COLO829 (cell line): ENCODE data around the gene C12orf56.
"Not testable (repeated sequence)": the region's sequence is repeated elsewhere in the genome, so short reads cannot be mapped to it uniquely, and the experiment has no call there.

Experiments
- DNase-seq: peaks from one replicate; pipeline ENCODE4 v3.0.0; 2012; ENCODE audit warnings: low spot score

The C12orf56 gene

DNA sequence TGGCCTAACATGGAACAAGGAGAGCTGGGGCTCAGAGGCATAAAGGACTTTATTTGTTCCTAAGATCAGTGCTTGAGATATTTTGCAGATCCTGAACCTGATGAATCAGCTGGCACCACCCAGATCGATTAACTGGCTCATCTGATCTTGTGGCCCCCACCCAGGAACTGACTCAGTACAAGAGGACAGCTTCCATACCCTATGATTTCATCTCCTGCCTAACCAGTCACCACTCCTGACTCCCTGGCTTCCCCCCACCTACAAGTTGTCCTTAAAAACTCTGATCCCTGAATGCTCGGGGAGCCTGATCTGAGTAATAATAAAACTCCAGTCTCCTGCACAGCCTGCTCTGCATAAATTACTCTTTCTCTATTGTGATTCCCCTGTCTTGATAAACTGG is 5.1 kb downstream of the C12orf56 start:
- no peak for DNase-seq

DNA sequence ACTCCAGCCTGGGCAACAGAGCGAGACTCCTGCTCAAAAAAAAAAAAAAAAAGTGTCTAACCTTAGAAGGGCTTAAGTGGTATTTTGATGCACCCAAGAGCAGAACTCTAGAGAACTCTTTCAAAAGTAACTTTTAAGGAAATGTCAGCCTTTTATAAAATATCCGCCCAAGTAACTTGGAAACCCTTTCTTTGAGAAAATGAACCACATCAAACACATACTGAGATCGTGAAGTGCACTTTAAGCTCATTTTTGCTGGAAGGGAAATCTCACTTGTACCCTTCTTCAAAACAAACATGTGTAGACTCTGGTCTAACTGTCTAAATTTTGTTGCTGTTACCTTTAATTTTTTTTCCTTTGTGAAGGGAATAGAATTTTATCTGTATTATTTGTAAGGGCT is 5.5 kb downstream of the C12orf56 start:
- DNase-seq = no peak

DNA sequence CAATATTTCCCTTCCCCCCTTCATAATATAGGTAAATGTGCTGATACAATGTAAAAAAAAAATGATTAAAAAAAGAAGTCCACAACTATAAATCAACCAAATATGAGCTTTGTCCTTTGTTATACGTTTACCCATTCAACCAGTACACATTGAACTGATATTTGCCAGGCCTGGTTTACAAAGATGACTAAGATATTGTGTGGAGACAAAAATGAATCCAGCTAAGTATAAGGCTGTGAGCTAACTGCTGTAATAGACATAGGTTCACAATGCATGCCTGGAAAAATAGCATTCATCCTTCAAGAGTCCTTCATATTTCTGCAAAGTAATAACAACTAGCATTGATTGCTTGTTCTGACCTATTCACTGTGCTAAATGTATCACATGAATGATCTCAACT is 6.9 kb downstream of the C12orf56 start:
- DNase-seq = no peak

DNA sequence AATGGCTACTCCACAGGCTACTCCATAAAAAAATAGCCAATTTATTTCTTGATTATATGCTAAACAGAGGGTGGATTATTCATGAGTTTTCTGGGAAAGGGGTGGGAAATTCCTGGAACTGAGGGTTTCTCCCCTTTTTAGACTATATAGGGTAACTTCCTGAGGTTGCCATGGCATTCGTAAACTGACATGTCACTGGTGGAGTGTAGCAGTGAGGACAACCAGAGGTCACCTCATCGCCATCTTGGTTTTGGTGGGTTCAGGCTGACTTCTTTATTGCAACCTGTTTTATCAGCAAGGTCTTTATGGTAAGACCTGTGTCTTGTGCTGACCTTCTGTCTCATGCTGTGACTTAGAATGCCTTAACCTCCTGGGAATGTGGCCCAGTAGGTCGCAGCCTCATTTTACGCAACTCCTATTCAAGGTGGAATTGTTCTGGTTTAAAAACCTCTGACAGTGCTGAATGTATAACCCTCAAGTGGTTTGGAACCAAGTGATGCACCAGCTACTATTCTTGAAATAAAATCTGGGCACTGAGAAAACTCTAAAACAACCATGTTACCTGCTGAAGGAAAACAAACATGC is 27.7 kb downstream of the C12orf56 start:
- DNase-seq = no peak

DNA sequence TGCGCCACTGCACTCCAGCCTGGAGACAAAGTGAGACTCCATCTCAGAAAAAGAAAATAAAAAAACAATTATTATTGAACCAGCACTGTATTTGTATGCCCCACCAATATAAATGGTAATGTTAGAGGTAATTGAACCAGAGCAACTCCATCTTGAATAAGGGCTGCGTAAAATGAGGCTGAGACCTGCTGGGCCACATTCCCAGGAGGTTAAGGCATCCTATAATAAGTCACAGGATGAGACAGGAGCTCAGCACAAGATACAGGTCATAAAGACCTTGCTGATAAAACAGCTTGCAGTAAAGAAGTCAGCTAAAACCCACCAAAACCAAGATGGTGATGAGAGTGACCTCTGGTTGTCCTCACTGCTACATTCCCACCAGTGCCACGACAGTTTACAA is 29.4 kb downstream of the C12orf56 start:
- not testable (repeated sequence) for DNase-seq

DNA sequence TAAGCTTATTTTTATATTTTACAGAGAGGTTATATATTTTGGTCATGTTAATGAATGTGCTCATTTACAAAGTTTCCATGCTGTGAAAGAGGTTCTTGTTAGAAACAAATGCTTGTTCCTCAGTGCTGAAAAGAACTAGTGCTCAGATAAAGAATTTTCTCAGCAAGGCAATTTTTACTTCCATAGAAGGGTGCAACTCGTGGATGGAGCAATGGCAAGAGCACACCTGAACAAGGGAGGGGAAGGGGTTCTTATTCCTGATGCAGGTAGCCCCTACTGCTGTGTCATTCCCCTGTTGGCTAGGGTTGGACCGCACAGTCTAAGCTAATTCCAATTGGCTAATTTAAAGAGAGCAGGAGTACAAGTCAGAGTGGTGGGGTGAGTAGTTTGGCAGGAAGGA is 34.3 kb downstream of the C12orf56 start:
- not testable (repeated sequence) for DNase-seq

DNA sequence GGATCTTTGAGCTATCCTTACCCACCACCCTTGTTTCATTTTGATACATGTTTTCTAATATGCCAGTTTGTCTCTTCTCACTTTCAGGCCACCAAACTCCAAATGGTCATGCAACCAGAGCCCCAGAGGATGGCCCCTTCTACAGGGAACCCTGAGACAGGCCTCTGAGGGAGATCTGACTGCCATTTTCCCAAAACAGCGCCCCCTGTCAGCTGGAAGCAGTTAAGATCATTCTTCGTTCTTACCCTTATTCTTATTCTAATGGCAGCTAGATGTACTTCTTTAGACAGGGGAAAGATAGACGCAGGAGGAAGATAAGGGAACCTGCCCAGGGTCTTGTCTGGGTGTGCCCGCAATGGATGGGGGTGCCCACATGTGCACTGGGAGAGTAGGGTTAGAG is 38.4 kb downstream of the C12orf56 start:
- no peak for DNase-seq

DNA sequence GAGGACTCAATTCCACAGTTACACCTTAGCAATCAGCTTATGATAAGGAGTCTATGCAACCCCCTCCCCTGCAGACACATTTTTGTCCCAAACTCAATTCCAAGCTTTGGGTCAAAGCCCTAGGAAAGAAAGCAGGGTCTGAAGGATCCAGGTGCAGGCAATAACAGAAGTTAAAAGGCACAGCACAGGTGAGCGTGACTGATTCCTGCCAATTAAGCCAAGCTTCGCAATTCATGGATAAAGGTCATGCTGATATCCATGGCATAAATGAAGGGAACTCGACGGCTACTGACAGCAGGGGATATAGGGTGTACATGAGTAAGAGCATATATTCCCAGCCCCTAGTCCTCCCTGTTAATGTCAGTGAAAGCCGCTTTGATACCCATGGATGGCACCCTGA is 39.3 kb downstream of the C12orf56 start:
- no peak for DNase-seq

DNA sequence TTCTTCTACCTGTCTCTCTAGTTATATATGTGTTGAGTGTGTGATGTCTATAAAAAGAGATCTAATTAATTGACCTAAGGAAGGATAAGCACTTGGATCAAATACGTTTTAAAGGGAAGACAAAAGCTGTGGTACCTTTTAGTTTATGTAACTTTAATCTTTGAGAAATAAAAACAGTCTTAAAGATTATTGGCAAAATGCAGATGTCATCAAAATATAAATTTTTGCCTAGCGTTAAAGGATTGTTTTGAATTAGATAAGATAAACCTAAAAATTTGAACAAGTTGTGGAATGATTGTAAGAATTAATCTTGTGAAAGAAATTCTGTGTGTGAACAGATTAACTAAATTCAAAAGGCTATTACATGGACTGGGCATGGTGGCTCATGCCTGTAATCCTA is 42.9 kb downstream of the C12orf56 start:
- no peak for DNase-seq

DNA sequence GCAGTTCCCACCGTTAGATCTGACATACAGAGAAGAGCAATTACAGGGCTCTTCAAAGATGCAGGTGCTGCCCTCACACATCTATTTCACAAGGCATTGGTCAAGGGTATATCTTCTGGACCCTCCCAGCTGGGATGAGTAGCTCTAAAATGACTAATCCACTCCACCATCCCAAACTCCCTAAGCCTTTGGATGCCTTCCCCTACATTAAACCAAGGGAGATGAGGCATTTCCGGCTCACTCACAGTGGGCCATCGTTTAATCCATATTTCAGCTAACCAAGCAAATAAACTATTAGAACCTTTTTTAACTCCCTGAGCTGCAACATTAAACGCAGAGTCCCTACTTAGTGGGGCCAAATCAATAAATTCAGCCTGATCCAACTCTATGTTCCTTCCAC is 45.9 kb downstream of the C12orf56 start:
- DNase-seq = not testable (repeated sequence)

DNA sequence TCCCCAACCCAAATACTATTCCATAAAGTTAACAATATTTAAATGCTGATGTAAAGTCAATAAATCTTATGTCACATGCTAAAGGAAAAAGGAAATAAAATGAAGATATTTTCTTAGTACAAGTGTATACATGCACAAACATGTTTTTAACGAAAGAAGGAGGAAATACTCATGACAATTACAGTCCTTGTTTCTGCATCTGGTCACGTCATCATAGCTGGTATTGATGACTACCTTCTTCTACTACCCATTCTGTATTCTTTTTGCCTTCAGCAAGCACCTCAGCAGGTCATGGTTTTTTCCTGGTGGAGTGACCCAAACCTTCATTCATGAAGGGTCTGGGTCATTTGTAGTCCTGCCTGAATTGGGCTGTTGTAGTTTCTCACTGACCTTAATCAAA is 50.0 kb downstream of the C12orf56 start:
- not testable (repeated sequence) for DNase-seq

DNA sequence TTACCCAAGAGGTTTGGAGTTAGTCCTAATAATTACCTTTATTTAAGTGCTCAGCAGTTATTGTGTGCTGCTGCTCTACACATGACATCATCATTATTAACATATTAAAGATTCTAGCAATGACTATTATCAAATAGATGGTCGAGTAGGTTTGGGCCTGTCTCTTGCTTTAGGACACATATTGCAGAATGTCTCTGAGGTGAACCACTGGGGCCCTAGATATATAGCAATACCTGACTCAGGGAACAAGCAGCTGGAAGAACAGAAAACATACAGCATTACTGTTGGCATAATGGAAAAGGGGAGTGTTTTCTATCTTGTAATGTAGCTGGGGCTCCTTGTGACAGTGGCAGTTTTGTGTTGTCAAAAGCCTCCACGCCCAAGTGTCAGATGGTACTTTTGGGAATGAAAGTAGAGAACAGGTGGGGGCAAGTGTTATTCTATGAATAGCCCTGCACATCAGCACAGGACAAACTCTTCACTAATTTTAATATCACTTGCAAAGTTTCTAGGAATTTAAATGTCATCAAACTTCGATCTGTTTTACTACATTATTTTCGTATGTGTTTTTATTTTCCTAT is 54.6 kb downstream of the C12orf56 start:
- DNase-seq = no peak

DNA sequence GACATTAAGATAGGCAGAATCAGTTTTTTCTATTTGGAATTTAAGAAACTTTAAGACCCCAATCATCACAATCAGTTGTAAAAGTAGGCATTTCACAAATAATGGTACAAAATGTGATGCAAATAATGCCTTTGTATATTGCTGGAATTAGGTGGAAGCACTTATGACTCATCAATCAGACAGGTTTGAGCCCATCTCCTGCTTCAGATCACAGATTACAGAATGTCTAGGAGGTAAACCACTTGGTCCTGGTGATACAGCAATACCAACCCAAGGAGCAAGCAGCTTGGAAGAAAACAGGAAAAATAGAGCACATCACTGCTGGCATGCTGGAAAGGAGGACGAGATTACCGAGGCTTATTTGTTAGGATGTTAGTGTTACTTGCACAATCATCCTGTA is 57.6 kb downstream of the C12orf56 start:
- DNase-seq = no peak

DNA sequence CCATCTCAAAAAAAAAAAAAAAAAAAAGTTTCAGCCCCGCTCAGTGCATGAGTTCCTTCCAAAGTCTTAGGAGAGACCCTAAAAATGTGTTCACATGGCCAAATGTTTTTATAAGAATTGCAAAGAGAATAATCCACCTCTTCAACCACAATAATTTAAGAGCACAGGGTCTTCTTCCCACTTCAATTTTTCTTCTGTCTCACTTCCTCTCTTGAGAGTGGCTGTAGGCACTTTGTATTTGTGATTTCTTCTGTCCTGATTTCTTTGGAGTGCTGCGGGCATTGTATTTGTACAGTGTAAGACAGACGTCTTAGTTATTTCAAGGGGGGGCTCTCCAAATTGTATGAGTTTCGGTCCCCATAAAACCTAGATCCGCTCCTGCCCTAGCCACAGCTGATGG is 58.3 kb downstream of the C12orf56 start:
- DNase-seq = no peak

DNA sequence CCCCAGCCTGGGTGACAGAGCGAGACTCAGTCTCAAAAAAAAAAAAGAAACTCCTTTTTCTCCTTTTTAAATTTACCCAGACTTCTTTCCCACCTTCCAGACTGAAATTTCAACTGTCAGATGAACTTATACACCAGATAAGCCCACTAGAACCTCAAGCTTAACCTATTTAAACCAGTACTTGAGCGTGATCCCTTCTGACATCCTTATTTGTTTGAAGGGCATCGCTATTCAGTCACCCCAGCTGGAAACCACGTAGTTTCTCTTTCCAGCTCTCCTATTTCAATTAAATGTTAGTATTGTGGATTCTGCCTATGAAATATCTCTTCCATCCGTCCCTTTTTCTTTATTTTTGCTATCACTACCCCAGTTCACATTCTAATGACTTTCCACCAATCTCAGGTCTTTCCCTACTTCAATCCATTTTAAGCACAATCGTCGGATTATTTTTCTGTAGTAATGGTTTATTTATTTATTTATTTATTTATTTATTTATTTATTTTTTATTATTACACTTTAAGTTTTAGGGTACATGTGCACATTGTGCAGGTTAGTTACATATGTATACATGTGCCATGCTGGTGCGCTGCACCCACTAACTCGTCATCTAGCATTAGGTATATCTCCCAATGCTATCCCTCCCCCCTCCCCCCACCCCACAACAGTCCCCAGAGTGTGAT is 61.4 kb downstream of the C12orf56 start:
- not testable (repeated sequence) for DNase-seq

DNA sequence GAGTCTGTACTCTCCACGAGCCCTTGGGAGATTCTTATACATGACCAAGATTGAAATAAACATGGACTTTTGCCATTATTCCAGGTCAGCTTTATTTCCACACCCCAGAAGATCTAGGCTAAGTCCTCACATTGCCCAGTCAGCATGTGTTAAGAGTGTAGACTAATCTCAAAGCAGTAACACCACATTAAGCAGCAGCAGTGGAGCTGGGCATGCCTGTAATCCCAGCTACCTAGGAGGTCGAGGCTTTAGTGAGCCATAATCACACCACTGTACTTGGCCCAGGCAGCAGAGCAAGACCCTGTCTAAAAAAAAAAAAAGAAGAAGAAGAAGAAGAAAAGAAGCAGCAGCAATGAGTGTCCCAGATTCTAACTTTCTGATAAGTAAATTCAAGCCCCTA is 65.5 kb downstream of the C12orf56 start:
- DNase-seq = no peak

DNA sequence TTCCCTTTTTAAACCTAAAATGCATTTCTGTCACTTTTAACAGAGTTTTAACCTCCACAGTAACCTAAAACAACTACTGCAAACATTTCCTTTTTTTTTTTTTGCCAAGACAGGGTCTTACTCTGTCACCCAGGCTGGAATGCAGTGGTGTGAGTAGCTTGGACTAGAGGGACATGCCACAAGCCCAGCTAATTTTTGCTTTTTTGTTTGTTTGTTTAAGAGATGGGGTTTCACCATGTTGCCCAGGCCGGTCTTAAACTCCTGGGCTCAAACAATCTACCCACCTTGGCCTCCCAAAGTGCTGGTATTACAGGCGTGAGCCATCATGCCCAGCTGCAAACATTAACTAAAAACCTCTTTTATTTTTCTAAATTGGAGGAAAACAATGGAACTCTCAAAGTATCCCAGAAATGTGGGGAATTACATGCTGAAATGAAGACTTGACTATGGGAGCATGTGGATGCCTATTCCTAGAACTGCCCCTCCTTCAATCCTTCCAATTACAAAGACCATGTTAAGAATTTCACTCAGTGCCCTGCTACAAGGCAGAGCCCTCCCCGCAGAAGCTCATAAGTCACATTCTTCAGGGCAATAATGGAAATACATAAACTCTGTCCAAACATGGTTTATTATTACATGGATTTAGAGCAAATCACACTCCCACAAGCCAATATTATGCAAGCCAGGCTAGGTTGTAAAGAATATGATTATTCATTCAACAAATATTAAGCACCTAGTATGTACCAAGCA is 66.9 kb downstream of the C12orf56 start:
- DNase-seq = no peak

DNA sequence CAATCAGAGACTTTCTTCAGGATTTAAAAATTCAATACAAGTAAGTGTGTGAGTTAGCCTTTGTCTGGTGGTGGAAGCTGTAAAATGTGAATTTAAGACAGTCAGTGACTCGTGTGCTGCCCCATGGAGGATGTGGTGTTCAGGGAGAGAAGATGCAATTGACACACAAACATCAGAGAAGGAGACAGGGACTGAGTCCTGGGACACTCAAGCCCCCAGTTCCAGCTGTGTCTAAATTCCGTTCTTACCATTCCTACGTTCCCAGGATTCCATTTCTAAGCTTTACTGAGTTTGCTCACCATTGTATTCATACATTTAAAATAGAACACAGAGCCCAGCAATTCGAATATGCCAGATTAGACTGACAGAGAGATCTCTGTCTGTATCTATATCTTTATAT is 67.6 kb downstream of the C12orf56 start:
- no peak for DNase-seq

DNA sequence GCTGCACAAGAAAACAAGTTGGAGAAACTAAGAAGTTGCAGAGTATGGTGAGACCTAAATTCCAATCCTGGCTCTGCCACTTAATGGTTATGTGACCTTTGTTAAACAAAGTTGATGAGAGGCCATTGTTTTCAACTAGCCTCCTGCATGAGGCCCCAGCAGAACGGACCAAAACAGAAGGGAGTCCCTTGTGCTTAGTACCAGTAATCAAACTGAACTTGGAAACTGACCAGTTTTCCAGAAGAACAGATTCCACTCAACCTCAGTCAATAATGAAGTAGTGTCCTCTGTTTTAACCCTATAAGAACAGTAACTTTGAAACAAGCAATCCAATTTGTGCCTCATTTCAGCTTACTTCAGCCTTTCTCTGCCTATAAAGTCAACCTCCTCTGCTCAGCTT is 69.9 kb downstream of the C12orf56 start:
- DNase-seq = no peak

DNA sequence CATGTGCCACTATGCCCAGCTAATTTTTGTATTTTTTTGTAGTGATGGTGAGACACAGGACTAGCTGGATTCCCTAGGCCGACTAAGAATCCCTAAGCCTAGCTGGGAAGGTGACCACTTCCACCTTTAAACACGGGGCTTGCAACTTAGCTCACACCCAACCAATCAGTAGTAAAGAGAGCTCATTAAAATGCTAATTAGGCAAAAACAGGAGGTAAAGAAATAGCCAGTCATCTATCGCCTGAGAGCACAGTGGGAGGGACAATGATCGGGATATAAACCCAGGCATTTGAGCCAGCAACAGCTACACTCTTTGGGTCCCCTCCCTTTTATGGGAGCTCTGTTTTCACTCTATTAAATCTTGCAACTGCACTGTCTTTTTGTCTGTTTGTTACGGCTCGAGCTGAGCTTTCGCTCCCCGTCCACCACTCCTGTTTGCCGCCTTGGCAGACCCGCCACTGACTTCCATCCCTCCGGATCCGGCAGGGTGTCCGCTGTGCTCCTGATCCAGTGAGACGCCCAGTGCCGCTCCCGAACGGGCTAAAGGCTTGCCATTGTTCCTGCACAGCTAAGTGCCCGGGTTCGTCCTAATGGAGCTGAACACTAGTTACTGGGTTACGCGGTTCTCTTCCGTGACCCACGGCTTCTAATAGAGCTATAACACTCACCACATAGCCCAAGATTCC is 70.9 kb downstream of the C12orf56 start:
- DNase-seq = not testable (repeated sequence)

DNA sequence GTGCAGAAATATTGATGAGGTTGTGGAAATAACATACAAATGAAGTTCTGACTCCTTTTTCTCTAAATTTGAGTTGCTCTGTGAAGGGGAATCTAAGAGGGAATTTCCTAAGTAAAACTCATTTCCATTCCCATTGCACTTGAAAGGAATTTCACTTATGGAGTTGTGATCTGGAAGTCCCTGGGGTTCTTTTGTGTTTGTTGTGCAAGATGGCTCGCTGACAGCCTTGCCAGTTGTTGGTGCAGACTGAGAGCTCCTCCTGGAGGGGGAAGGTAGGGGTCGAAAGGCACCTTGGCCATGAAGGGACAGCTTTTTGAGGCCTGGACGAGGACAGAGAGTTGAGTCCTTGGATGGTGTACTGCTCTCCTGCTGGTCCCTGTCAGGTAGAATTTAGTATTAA is 72.0 kb downstream of the C12orf56 start:
- no peak for DNase-seq

DNA sequence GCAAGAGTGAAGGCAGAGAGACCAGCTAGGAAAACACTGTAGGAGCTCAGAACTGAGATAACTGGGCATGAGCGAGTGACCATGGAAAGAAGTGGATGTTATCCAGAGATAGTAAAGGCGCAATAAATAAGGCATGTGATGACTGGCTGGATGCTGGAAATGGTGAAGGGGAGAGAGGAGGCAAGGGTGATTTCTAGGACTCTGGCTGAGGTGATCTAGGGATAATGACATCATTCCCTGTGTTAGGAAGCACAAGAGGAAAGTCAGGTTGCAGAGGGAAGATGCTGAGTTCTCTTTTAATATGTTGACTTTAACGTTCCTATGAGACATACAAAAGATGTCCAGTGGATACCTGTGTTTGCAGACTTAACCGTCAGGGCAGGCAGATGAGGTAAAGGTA is 78.7 kb downstream of the C12orf56 start:
- no peak for DNase-seq

DNA sequence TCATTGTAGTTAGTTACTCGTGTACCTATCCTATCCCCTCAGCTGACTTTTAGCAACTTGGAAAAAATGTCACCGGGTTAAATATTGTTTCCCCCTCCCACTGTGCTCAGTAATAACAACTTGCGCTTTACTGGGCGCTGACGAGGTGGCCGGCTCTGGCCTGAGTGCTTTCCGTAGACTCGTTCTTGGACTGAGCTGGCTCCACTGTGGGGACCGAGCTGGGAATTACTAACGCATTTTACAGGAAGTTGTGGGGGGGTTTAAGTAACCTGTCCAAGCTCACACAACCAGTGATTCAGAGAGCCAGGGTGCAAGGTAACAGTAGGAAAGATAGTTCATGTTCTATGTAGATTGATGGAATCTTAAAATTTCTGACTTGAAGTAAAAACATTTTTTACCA is 86.0 kb downstream of the C12orf56 start:
- DNase-seq = no peak
